PFSK-1 (cell line): ENCODE results near the gene SLCO3A1.

Source experiments
- POLR2AphosphoS5 ChIP-seq: IDR thresholded peaks from 2 replicates; pipeline ENCODE4 v1.6.1; 2012; ENCODE audit warnings: low read depth, mild to moderate bottlenecking, control low read depth, low read length, moderate library complexity
- TAF1 ChIP-seq: IDR thresholded peaks from 2 replicates; pipeline ENCODE4 v1.6.1; 2012; ENCODE audit warnings: low read length, control low read depth, borderline replicate concordance; ENCODE audit not compliant: insufficient read depth
- TF ChIP-seq, protein P1 (sequence below), 2 experiments: IDR thresholded peaks; 2 replicates each; pipeline versions ENCODE4 v1.6.1 to v1.8.0; 2011 to 2012; ENCODE audit warnings: low read depth in 2 of 2, low read length in 2 of 2, control low read depth in 1 of 2, inconsistent platforms in 1 of 2, mild to moderate bottlenecking in 1 of 2, moderate library complexity in 1 of 2; ENCODE audit not compliant: insufficient read depth in 1 of 2

DNA sequence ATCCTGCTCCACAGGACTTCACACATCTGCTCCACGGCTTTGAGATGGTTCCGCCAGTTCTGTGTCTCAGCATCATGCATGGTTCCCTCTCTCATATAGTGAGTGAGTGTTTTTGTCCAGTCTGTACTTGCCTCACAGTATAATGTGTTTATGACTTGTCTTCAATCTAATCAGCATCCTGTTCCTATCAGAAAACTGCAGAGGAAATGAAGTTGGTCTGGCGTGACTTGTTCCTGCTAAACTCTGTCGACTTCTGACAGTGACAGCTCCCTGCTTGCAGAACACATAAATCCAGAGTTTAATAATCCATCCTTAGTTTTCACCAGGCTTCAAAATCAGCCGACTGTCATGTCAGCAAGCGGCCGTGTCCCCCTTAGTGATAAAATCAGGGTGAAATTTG lies 222.3 kb downstream of the SLCO3A1 start:
- no peak for TF ChIP-seq POLR2AphosphoS5
- no peak for TF ChIP-seq TAF1
- TF ChIP-seq, protein P1, sequence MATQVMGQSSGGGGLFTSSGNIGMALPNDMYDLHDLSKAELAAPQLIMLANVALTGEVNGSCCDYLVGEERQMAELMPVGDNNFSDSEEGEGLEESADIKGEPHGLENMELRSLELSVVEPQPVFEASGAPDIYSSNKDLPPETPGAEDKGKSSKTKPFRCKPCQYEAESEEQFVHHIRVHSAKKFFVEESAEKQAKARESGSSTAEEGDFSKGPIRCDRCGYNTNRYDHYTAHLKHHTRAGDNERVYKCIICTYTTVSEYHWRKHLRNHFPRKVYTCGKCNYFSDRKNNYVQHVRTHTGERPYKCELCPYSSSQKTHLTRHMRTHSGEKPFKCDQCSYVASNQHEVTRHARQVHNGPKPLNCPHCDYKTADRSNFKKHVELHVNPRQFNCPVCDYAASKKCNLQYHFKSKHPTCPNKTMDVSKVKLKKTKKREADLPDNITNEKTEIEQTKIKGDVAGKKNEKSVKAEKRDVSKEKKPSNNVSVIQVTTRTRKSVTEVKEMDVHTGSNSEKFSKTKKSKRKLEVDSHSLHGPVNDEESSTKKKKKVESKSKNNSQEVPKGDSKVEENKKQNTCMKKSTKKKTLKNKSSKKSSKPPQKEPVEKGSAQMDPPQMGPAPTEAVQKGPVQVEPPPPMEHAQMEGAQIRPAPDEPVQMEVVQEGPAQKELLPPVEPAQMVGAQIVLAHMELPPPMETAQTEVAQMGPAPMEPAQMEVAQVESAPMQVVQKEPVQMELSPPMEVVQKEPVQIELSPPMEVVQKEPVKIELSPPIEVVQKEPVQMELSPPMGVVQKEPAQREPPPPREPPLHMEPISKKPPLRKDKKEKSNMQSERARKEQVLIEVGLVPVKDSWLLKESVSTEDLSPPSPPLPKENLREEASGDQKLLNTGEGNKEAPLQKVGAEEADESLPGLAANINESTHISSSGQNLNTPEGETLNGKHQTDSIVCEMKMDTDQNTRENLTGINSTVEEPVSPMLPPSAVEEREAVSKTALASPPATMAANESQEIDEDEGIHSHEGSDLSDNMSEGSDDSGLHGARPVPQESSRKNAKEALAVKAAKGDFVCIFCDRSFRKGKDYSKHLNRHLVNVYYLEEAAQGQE (IDR thresholded peaks at IDR 0.05; ENCODE audit: insufficient read depth in 1 of 2, low read depth in 2 of 2, low read length in 2 of 2): no peak
